Osteocyte (in vitro differentiated cells): ENCODE measurements around the gene RORB. TPM values are rescaled to one million over a fixed set of nuclear protein-coding genes. Genes with fewer than 3 reads are reported as not detected.

ENCODE experiments used
- DNase-seq: peaks from one replicate; pipeline ENCODE4 v3.0.0; 2021; ENCODE audit warnings: mixed read lengths; ENCODE audit not compliant: unreplicated experiment; ENCODE audit errors: extremely low spot score
- H3K27ac Mint-ChIP-seq: one replicate; pipeline ENCODE4 v1.8.0; 2021; ENCODE audit warnings: mild to moderate bottlenecking, mixed read lengths; ENCODE audit not compliant: unreplicated experiment
- H3K27me3 Mint-ChIP-seq: one replicate; pipeline ENCODE4 v1.8.0; 2021; ENCODE audit warnings: mixed read lengths; ENCODE audit not compliant: unreplicated experiment
- H3K36me3 Mint-ChIP-seq: one replicate; pipeline ENCODE4 v1.8.0; 2021; ENCODE audit warnings: mixed read lengths; ENCODE audit not compliant: unreplicated experiment
- H3K4me1 Mint-ChIP-seq: one replicate; pipeline ENCODE4 v1.8.0; 2021; ENCODE audit warnings: mixed read lengths; ENCODE audit not compliant: unreplicated experiment
- H3K4me3 Mint-ChIP-seq: one replicate; pipeline ENCODE4 v1.8.0; 2021; ENCODE audit warnings: mild to moderate bottlenecking, moderate library complexity, mixed read lengths; ENCODE audit not compliant: unreplicated experiment
- H3K9me3 Mint-ChIP-seq: one replicate; pipeline ENCODE4 v1.8.0; 2021; ENCODE audit warnings: mixed read lengths; ENCODE audit not compliant: unreplicated experiment
- CTCF ChIP-seq: fragments of 200-600 bp; sonication (generic); IDR thresholded peaks from 2 replicates; pipeline ENCODE4 v1.5.0; 2021; ENCODE audit warnings: antibody characterized with exemption, mild to moderate bottlenecking, moderate library complexity
- total RNA-seq: library from RNA; stranded (reverse); gene quantifications from 2 replicates; pipeline ENCODE4 v1.2.1, GENCODE V29; 2021

Gene RORB
- total RNA-seq, 1 donor from 2014 or later = not detected

GRCh38 chr9:74724317-74724716 is 227.2 kb downstream of the RORB start:
- no peak overlapping the region for H3K4me3 Mint-ChIP-seq
- H3K36me3 Mint-ChIP-seq = no peaks in the 10 kb centered on the region
- no peaks in the 10 kb centered on the region for H3K9me3 Mint-ChIP-seq
- H3K27ac Mint-ChIP-seq = no peak overlapping the region
- DNase-seq = no peak
- no peak for TF ChIP-seq CTCF
- H3K27me3 Mint-ChIP-seq = peaks cover 4% of the 10 kb centered on the region
- no peaks in the 10 kb centered on the region for H3K4me1 Mint-ChIP-seq

- H3K27ac Mint-ChIP-seq = no peak overlapping the region
- no peaks in the 10 kb centered on the region for H3K36me3 Mint-ChIP-seq
- H3K4me1 Mint-ChIP-seq = no peaks in the 10 kb centered on the region
- H3K4me3 Mint-ChIP-seq = no peak overlapping the region
- DNase-seq = no peak
- no peak for TF ChIP-seq CTCF
- peaks cover 11% of the 10 kb centered on the region for H3K27me3 Mint-ChIP-seq
- H3K9me3 Mint-ChIP-seq = no peaks in the 10 kb centered on the region
Measured at GRCh38 chr9:74726581-74726980, 229.4 kb downstream of the RORB start.

GRCh38 chr9:74728176-74728575 is 231.0 kb downstream of the RORB start:
- no peak for DNase-seq
- no peak overlapping the region for H3K27ac Mint-ChIP-seq
- H3K4me3 Mint-ChIP-seq = no peak overlapping the region
- no peaks in the 10 kb centered on the region for H3K4me1 Mint-ChIP-seq
- peaks cover 9% of the 10 kb centered on the region for H3K27me3 Mint-ChIP-seq
- TF ChIP-seq CTCF = no peak
- H3K9me3 Mint-ChIP-seq = no peaks in the 10 kb centered on the region
- no peaks in the 10 kb centered on the region for H3K36me3 Mint-ChIP-seq

- H3K27me3 Mint-ChIP-seq = peaks cover 9% of the 10 kb centered on the region
- no peak overlapping the region for H3K4me3 Mint-ChIP-seq
- H3K36me3 Mint-ChIP-seq = no peaks in the 10 kb centered on the region
- no peak for DNase-seq
- H3K4me1 Mint-ChIP-seq = no peaks in the 10 kb centered on the region
- no peaks in the 10 kb centered on the region for H3K9me3 Mint-ChIP-seq
- no peak overlapping the region for H3K27ac Mint-ChIP-seq
- TF ChIP-seq CTCF = no peak
Measured at GRCh38 chr9:74729136-74729695, 232.1 kb downstream of the RORB start.

GRCh38 chr9:74735761-74736160 is 238.6 kb downstream of the RORB start:
- no peak for DNase-seq
- peaks cover 41% of the 10 kb centered on the region for H3K27me3 Mint-ChIP-seq
- H3K4me1 Mint-ChIP-seq = no peaks in the 10 kb centered on the region
- no peak overlapping the region for H3K4me3 Mint-ChIP-seq
- no peaks in the 10 kb centered on the region for H3K36me3 Mint-ChIP-seq
- H3K27ac Mint-ChIP-seq = no peak overlapping the region
- no peak for TF ChIP-seq CTCF
- no peaks in the 10 kb centered on the region for H3K9me3 Mint-ChIP-seq
